Activated T-helper 1 cell treated with anti-CD3 and anti-CD28 coated beads, Interleukin-12 subunit alpha, Interleukin-12 subunit beta, Interleukin-2, Interleukin-4 antibody, amounts not matched to agents 30 ng/mL and 10 ng/mL and 1 ng/mL, durations not matched to agents 14 hours and 24 hours and 36 hours (primary cell): ENCODE data around the gene DUSP1. TPM values are rescaled to one million over a fixed set of nuclear protein-coding genes. Genes with fewer than 3 reads are reported as not detected.

Experiments used
- DNase-seq: peaks from one replicate; pipeline ENCODE4 v3.0.0; 2021; ENCODE audit warnings: low spot score
- H3K27ac Mint-ChIP-seq: one replicate; pipeline ENCODE4 v1.8.0; 2021; ENCODE audit warnings: mild to moderate bottlenecking, mixed read lengths
- H3K27me3 Mint-ChIP-seq: one replicate; pipeline ENCODE4 v1.8.0; 2022; ENCODE audit warnings: mild to moderate bottlenecking, moderate library complexity, mixed read lengths; ENCODE audit not compliant: insufficient read depth
- H3K36me3 Mint-ChIP-seq: one replicate; pipeline ENCODE4 v1.8.0; 2021; ENCODE audit warnings: low read depth, mixed read lengths
- H3K4me1 Mint-ChIP-seq: one replicate; pipeline ENCODE4 v1.8.0; 2021; ENCODE audit warnings: low read depth, mixed read lengths
- H3K4me3 Mint-ChIP-seq: one replicate; pipeline ENCODE4 v1.8.0; 2021; ENCODE audit warnings: mild to moderate bottlenecking, moderate library complexity, mixed read lengths
- H3K9me3 Mint-ChIP-seq: one replicate; pipeline ENCODE4 v1.8.0; 2021; ENCODE audit warnings: mixed read lengths
- intact Hi-C: fragments of 100-400 bp; cut with micrococcal nuclease; formaldehyde crosslinking; loops from one replicate; pipeline ENCODE4 v1.15.1; 2024
- total RNA-seq: library from RNA; stranded (reverse); gene quantifications from 2 replicates; pipeline ENCODE4 v1.2.3, GENCODE V29; 2022

Gene DUSP1
- total RNA-seq, 1 donor from 2014 or later: 12.5 TPM

- Mint-ChIP-seq H3K9me3 (no peaks in the 10 kb centered on the region), H3K27me3 (peaks cover 8% of the 10 kb centered on the region), H3K27ac (no peak overlapping the region), H3K36me3 (no peaks in the 10 kb centered on the region), H3K4me1 (peaks cover 7% of the 10 kb centered on the region), H3K4me3 (no peak overlapping the region)
- intact Hi-C loops: no loop called here
- no peak for DNase-seq
These were observed 10.9 kb downstream of the DUSP1 start for GRCh38 chr5:172760136-172760535.

- H3K9me3 Mint-ChIP-seq: no peaks in the 10 kb centered on the region
- H3K27ac Mint-ChIP-seq: no peak overlapping the region
These were observed 12.2 kb downstream of the DUSP1 start for GRCh38 chr5:172758834-172759149.

GRCh38 chr5:172758077-172758833, 12.7 kb downstream of the DUSP1 start:
- Mint-ChIP-seq H3K27ac (no peak overlapping the region), H3K36me3 (no peaks in the 10 kb centered on the region), H3K4me3 (no peak overlapping the region), H3K27me3 (peaks cover 14% of the 10 kb centered on the region), H3K9me3 (no peaks in the 10 kb centered on the region), H3K4me1 (no peaks in the 10 kb centered on the region)
- intact Hi-C loops: no loop called here
- DNase-seq: no peak

More at GRCh38 chr5:172758834-172759149, 12.2 kb downstream of the DUSP1 start:
- H3K27me3 Mint-ChIP-seq: peaks cover 10% of the 10 kb centered on the region
- H3K36me3 Mint-ChIP-seq: no peaks in the 10 kb centered on the region
- no peak overlapping the region for H3K4me3 Mint-ChIP-seq
- no peak for DNase-seq
- intact Hi-C loops: no loop called here
- no peaks in the 10 kb centered on the region for H3K4me1 Mint-ChIP-seq

GRCh38 chr5:172757394-172758010, 13.5 kb downstream of the DUSP1 start:
- intact Hi-C loops: no loop called here
- DNase-seq: no peak
- no peak overlapping the region for H3K4me3 Mint-ChIP-seq
- H3K27ac Mint-ChIP-seq: no peak overlapping the region
- H3K27me3 Mint-ChIP-seq: peaks cover 16% of the 10 kb centered on the region
- no peaks in the 10 kb centered on the region for H3K4me1 Mint-ChIP-seq
- H3K9me3 Mint-ChIP-seq: no peaks in the 10 kb centered on the region
- no peaks in the 10 kb centered on the region for H3K36me3 Mint-ChIP-seq

GRCh38 chr5:172756764-172757393, 14.1 kb downstream of the DUSP1 start:
- Mint-ChIP-seq H3K4me1 (no peaks in the 10 kb centered on the region), H3K36me3 (no peaks in the 10 kb centered on the region), H3K4me3 (no peak overlapping the region), H3K9me3 (no peaks in the 10 kb centered on the region), H3K27me3 (peaks cover 16% of the 10 kb centered on the region), H3K27ac (no peak overlapping the region)
- DNase-seq: no peak
- intact Hi-C loops: no loop called here

GRCh38 chr5:172754596-172755356, 16.2 kb downstream of the DUSP1 start:
- no peaks in the 10 kb centered on the region for H3K4me1 Mint-ChIP-seq
- H3K9me3 Mint-ChIP-seq: no peaks in the 10 kb centered on the region
- H3K36me3 Mint-ChIP-seq: no peaks in the 10 kb centered on the region
- no peak overlapping the region for H3K4me3 Mint-ChIP-seq
- no peak overlapping the region for H3K27ac Mint-ChIP-seq
- intact Hi-C loops: no loop called here
- H3K27me3 Mint-ChIP-seq: peaks cover 12% of the 10 kb centered on the region
- DNase-seq: no peak

- Mint-ChIP-seq H3K27ac (no peak overlapping the region), H3K27me3 (peaks cover 10% of the 10 kb centered on the region), H3K9me3 (no peaks in the 10 kb centered on the region), H3K4me1 (no peaks in the 10 kb centered on the region), H3K36me3 (no peaks in the 10 kb centered on the region), H3K4me3 (no peak overlapping the region)
- DNase-seq: no peak
- intact Hi-C loops: no loop called here
These were observed 17.9 kb downstream of the DUSP1 start for GRCh38 chr5:172753101-172753500.

GRCh38 chr5:172751761-172752510, 19.1 kb downstream of the DUSP1 start:
- intact Hi-C loops: no loop called here
- H3K36me3 Mint-ChIP-seq: no peaks in the 10 kb centered on the region
- peaks cover 10% of the 10 kb centered on the region for H3K27me3 Mint-ChIP-seq
- H3K9me3 Mint-ChIP-seq: peaks cover 9% of the 10 kb centered on the region
- no peaks in the 10 kb centered on the region for H3K4me1 Mint-ChIP-seq
- H3K27ac Mint-ChIP-seq: no peak overlapping the region
- DNase-seq: no peak
- no peak overlapping the region for H3K4me3 Mint-ChIP-seq

- H3K27ac Mint-ChIP-seq: no peak overlapping the region
- H3K9me3 Mint-ChIP-seq: peaks cover 9% of the 10 kb centered on the region
- H3K4me3 Mint-ChIP-seq: no peak overlapping the region
- peaks cover 9% of the 10 kb centered on the region for H3K27me3 Mint-ChIP-seq
- no peaks in the 10 kb centered on the region for H3K4me1 Mint-ChIP-seq
- intact Hi-C loops: no loop called here
- DNase-seq: no peak
- H3K36me3 Mint-ChIP-seq: no peaks in the 10 kb centered on the region
These were observed 20.9 kb downstream of the DUSP1 start for GRCh38 chr5:172749881-172750633.

GRCh38 chr5:172749076-172749475, 21.9 kb downstream of the DUSP1 start:
- Mint-ChIP-seq H3K4me3 (no peak overlapping the region), H3K4me1 (no peaks in the 10 kb centered on the region), H3K9me3 (peaks cover 9% of the 10 kb centered on the region), H3K27ac (no peak overlapping the region), H3K36me3 (no peaks in the 10 kb centered on the region), H3K27me3 (peaks cover 8% of the 10 kb centered on the region)
- intact Hi-C loops: no loop called here
- DNase-seq: no peak

GRCh38 chr5:172748341-172748843, 22.6 kb downstream of the DUSP1 start:
- H3K4me1 Mint-ChIP-seq: no peaks in the 10 kb centered on the region
- no peaks in the 10 kb centered on the region for H3K36me3 Mint-ChIP-seq
- peaks cover 4% of the 10 kb centered on the region for H3K27me3 Mint-ChIP-seq
- peaks cover 9% of the 10 kb centered on the region for H3K9me3 Mint-ChIP-seq
- intact Hi-C loops: no loop called here
- no peak overlapping the region for H3K27ac Mint-ChIP-seq
- no peak overlapping the region for H3K4me3 Mint-ChIP-seq
- no peak for DNase-seq

- H3K27ac Mint-ChIP-seq: no peak overlapping the region
- intact Hi-C loops: no loop called here
- no peaks in the 10 kb centered on the region for H3K4me1 Mint-ChIP-seq
- H3K9me3 Mint-ChIP-seq: peaks cover 9% of the 10 kb centered on the region
- no peak overlapping the region for H3K4me3 Mint-ChIP-seq
- no peak for DNase-seq
- H3K27me3 Mint-ChIP-seq: peaks cover 2% of the 10 kb centered on the region
- H3K36me3 Mint-ChIP-seq: no peaks in the 10 kb centered on the region
These were observed 23.5 kb downstream of the DUSP1 start for GRCh38 chr5:172747471-172747870.
